Measurements from ENCODE around the gene ZNF281.

The ZNF281 gene

GRCh38 chr1:200372885-200373181, 37.0 kb downstream of the ZNF281 start (continued):
- TF ChIP-seq ZSCAN5A (tag by site-specific recombination; IDR thresholded peaks at IDR 0.05), result no peak

DNA sequence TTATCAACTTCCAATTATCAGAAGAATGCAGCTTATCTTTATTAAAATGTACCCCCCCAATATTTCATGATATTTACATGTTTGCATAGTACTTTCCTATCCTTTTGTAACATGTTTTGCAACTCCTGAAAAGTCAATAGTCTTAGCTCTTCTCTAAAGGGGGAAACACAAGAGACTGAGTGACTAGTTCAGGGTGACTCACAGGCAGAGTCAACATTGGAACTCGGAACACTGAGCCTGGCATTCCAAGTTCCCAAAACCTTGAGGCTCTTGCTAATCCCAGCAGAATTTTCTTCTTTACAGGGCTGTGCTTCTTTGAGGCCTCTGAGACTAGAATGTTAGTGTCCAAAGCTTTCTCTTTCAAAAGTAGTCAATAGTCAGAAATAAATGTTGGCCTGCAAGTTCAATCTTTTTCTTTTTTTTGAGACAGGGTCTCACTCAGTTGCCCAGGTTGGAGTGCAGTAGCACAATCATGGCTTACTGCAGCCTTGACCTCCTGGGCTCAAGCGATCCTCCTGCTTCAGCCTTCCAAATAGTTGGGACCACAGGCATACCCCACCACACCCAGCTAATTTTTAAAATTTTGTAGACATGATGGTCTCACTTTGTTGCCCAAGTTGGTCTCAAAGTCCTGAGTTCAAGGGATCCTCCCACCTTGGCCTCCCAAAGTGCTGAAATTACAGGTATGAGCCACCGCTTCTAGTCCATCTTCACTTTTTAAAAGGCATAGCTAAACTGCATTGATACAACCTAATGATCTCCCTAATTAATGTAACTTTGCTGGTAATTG, 37.5 kb downstream of the ZNF281 start:
- Histone ChIP-seq H3K36me3 (ENCODE audit: control insufficient read depth in 2 of 2, insufficient read depth in 1 of 2, low read length in 2 of 2) (no peaks in the 10 kb centered on the region), H3K27ac (ENCODE audit: extremely low read depth, low read depth, low read length) (no peak overlapping the region), H3K4me3 (ENCODE audit: low read depth, low read length) (no peak overlapping the region), H3K9me3 (ENCODE audit: control insufficient read depth, insufficient read depth, low read depth, low read length) (no peaks in the 10 kb centered on the region), H3K4me1 (ENCODE audit: control insufficient read depth, insufficient read depth, low read length) (peaks cover 4% of the 10 kb centered on the region; the same call in 1 of the 2 replicates)
- TF ChIP-seq, protein P1, sequence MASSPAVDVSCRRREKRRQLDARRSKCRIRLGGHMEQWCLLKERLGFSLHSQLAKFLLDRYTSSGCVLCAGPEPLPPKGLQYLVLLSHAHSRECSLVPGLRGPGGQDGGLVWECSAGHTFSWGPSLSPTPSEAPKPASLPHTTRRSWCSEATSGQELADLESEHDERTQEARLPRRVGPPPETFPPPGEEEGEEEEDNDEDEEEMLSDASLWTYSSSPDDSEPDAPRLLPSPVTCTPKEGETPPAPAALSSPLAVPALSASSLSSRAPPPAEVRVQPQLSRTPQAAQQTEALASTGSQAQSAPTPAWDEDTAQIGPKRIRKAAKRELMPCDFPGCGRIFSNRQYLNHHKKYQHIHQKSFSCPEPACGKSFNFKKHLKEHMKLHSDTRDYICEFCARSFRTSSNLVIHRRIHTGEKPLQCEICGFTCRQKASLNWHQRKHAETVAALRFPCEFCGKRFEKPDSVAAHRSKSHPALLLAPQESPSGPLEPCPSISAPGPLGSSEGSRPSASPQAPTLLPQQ (tag by site-specific recombination; IDR thresholded peaks at IDR 0.05), result peak; percentile 81
- TF ChIP-seq, protein P2, sequence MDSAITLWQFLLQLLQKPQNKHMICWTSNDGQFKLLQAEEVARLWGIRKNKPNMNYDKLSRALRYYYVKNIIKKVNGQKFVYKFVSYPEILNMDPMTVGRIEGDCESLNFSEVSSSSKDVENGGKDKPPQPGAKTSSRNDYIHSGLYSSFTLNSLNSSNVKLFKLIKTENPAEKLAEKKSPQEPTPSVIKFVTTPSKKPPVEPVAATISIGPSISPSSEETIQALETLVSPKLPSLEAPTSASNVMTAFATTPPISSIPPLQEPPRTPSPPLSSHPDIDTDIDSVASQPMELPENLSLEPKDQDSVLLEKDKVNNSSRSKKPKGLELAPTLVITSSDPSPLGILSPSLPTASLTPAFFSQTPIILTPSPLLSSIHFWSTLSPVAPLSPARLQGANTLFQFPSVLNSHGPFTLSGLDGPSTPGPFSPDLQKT (IDR thresholded peaks at IDR 0.05; ENCODE audit: borderline replicate concordance, low read depth, low read length), result no peak
- ChIA-PET POLR2A (interaction anchor here (0.7 kb wide), 1 partner anchor 57 kb away, joined by 4 read pairs; no protein-coding TSS in a partner anchor), CTCF (interaction anchor here (0.6 kb wide), 1 partner anchor 108 kb away, joined by 3 read pairs; no protein-coding TSS in a partner anchor)

GRCh38 chr1:200369706-200370105, 40.1 kb downstream of the ZNF281 start:
- CTCF ChIA-PET, result interaction anchor here (1.0 to 1.3 kb wide), 2 partner anchors 14 to 685 kb away, joined by 3 to 4 read pairs; no protein-coding TSS in a partner anchor
- H3K27ac ChIP-seq (ENCODE audit: extremely low read depth, low read depth, low read length), result no peak overlapping the region
- POLR2A ChIA-PET, result no interaction called here
- no peaks in the 10 kb centered on the region for H3K36me3 ChIP-seq (ENCODE audit: control insufficient read depth in 2 of 2, insufficient read depth in 1 of 2, low read length in 2 of 2)
- H3K4me3 ChIP-seq (ENCODE audit: low read depth, low read length), result no peak overlapping the region
- peaks cover 4% of the 10 kb centered on the region; the same call in 1 of the 2 replicates for H3K4me1 ChIP-seq (ENCODE audit: control insufficient read depth, insufficient read depth, low read length)
- H3K9me3 ChIP-seq (ENCODE audit: control insufficient read depth, insufficient read depth, low read depth, low read length), result no peaks in the 10 kb centered on the region
- no peak for TF ChIP-seq ZNF239 (tag by site-specific recombination; IDR thresholded peaks at IDR 0.05)
- no peak for TF ChIP-seq ZXDB (tag by site-specific recombination; IDR thresholded peaks at IDR 0.05)
- no peak for TF ChIP-seq ZNF426 (tag by site-specific recombination; IDR thresholded peaks at IDR 0.05)
- TF ChIP-seq ZNF121 (tag by site-specific recombination; IDR thresholded peaks at IDR 0.05), result no peak
- TF ChIP-seq ZNF747 (tag by site-specific recombination; IDR thresholded peaks at IDR 0.05), result no peak
- no peak for TF ChIP-seq ZNF830 (tag by site-specific recombination; IDR thresholded peaks at IDR 0.05; ENCODE audit: low read depth)
- TF ChIP-seq, protein P3, sequence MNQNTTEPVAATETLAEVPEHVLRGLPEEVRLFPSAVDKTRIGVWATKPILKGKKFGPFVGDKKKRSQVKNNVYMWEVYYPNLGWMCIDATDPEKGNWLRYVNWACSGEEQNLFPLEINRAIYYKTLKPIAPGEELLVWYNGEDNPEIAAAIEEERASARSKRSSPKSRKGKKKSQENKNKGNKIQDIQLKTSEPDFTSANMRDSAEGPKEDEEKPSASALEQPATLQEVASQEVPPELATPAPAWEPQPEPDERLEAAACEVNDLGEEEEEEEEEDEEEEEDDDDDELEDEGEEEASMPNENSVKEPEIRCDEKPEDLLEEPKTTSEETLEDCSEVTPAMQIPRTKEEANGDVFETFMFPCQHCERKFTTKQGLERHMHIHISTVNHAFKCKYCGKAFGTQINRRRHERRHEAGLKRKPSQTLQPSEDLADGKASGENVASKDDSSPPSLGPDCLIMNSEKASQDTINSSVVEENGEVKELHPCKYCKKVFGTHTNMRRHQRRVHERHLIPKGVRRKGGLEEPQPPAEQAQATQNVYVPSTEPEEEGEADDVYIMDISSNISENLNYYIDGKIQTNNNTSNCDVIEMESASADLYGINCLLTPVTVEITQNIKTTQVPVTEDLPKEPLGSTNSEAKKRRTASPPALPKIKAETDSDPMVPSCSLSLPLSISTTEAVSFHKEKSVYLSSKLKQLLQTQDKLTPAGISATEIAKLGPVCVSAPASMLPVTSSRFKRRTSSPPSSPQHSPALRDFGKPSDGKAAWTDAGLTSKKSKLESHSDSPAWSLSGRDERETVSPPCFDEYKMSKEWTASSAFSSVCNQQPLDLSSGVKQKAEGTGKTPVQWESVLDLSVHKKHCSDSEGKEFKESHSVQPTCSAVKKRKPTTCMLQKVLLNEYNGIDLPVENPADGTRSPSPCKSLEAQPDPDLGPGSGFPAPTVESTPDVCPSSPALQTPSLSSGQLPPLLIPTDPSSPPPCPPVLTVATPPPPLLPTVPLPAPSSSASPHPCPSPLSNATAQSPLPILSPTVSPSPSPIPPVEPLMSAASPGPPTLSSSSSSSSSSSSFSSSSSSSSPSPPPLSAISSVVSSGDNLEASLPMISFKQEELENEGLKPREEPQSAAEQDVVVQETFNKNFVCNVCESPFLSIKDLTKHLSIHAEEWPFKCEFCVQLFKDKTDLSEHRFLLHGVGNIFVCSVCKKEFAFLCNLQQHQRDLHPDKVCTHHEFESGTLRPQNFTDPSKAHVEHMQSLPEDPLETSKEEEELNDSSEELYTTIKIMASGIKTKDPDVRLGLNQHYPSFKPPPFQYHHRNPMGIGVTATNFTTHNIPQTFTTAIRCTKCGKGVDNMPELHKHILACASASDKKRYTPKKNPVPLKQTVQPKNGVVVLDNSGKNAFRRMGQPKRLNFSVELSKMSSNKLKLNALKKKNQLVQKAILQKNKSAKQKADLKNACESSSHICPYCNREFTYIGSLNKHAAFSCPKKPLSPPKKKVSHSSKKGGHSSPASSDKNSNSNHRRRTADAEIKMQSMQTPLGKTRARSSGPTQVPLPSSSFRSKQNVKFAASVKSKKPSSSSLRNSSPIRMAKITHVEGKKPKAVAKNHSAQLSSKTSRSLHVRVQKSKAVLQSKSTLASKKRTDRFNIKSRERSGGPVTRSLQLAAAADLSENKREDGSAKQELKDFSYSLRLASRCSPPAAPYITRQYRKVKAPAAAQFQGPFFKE (tag by site-specific recombination; IDR thresholded peaks at IDR 0.05; ENCODE audit: borderline replicate concordance), result no peak
- no peak for TF ChIP-seq ZSCAN16 (tag by site-specific recombination; IDR thresholded peaks at IDR 0.05)
- TF ChIP-seq ZNF677 (tag by site-specific recombination; IDR thresholded peaks at IDR 0.05), result no peak
- TF ChIP-seq ZNF423 (tag by site-specific recombination; IDR thresholded peaks at IDR 0.05), result no peak
- TF ChIP-seq ZNF223 (tag by site-specific recombination; IDR thresholded peaks at IDR 0.05), result no peak
- no peak for TF ChIP-seq HOXD13 (CRISPR knock-in tag; IDR thresholded peaks at IDR 0.05; ENCODE audit: borderline replicate concordance)
- no peak for TF ChIP-seq INSM2 (tag by site-specific recombination; IDR thresholded peaks at IDR 0.05)
- TF ChIP-seq ZNF404 (tag by site-specific recombination; IDR thresholded peaks at IDR 0.05), result no peak
